ENCODE data around the gene FASTK.

FASTK gene

GRCh38 chr7:151110941-151111645 lies 30.5 kb upstream of the FASTK start:
- H3K27ac Mint-ChIP-seq, result no peak overlapping the region
- peaks cover 25% of the 10 kb centered on the region for H3K27me3 Mint-ChIP-seq
- peaks cover 2% of the 10 kb centered on the region for H3K36me3 Mint-ChIP-seq (ENCODE audit: low read depth)
- DNase-seq, result peak; percentile 82
- peaks cover 9% of the 10 kb centered on the region for H3K4me1 Mint-ChIP-seq (ENCODE audit: low read depth)
- H3K9me3 Mint-ChIP-seq, result no peaks in the 10 kb centered on the region
- H3K4me3 Mint-ChIP-seq, result no peak overlapping the region

- Mint-ChIP-seq H3K4me1 (ENCODE audit: low read depth) (peaks cover 5% of the 10 kb centered on the region), H3K4me3 (no peak overlapping the region)
Observed at GRCh38 chr7:151110236-151110940, 29.8 kb upstream of the FASTK start.

GRCh38 chr7:151109094-151110048 lies 28.8 kb upstream of the FASTK start:
- H3K9me3 Mint-ChIP-seq, result no peaks in the 10 kb centered on the region
- no peak overlapping the region for H3K27ac Mint-ChIP-seq
- peaks cover 2% of the 10 kb centered on the region for H3K36me3 Mint-ChIP-seq (ENCODE audit: low read depth)
- peaks cover 5% of the 10 kb centered on the region for H3K4me1 Mint-ChIP-seq (ENCODE audit: low read depth)
- H3K27me3 Mint-ChIP-seq, result peaks cover 21% of the 10 kb centered on the region
- no peak for DNase-seq
- H3K4me3 Mint-ChIP-seq, result no peak overlapping the region

More at GRCh38 chr7:151110236-151110940, 29.8 kb upstream of the FASTK start:
- Mint-ChIP-seq H3K27ac (no peak overlapping the region), H3K36me3 (ENCODE audit: low read depth) (peaks cover 2% of the 10 kb centered on the region), H3K9me3 (no peaks in the 10 kb centered on the region), H3K27me3 (peaks cover 21% of the 10 kb centered on the region)
- DNase-seq, result no peak

GRCh38 chr7:151107882-151108281 lies 27.3 kb upstream of the FASTK start:
- DNase-seq, result no peak
- Mint-ChIP-seq H3K27me3 (peaks cover 8% of the 10 kb centered on the region), H3K27ac (no peak overlapping the region), H3K4me3 (no peak overlapping the region), H3K36me3 (ENCODE audit: low read depth) (no peaks in the 10 kb centered on the region), H3K9me3 (no peaks in the 10 kb centered on the region), H3K4me1 (ENCODE audit: low read depth) (no peaks in the 10 kb centered on the region)

- no peak for DNase-seq
- H3K36me3 Mint-ChIP-seq (ENCODE audit: low read depth), result no peaks in the 10 kb centered on the region
- no peaks in the 10 kb centered on the region for H3K9me3 Mint-ChIP-seq
- H3K4me3 Mint-ChIP-seq, result no peak overlapping the region
- no peak overlapping the region for H3K27ac Mint-ChIP-seq
- no peaks in the 10 kb centered on the region for H3K27me3 Mint-ChIP-seq
- H3K4me1 Mint-ChIP-seq (ENCODE audit: low read depth), result no peaks in the 10 kb centered on the region
Observed at GRCh38 chr7:151104411-151105235, 24.0 kb upstream of the FASTK start.

GRCh38 chr7:151103973-151104372 lies 23.4 kb upstream of the FASTK start:
- Mint-ChIP-seq H3K36me3 (ENCODE audit: low read depth) (no peaks in the 10 kb centered on the region), H3K27ac (no peak overlapping the region), H3K4me1 (ENCODE audit: low read depth) (no peaks in the 10 kb centered on the region), H3K4me3 (no peak overlapping the region), H3K27me3 (no peaks in the 10 kb centered on the region), H3K9me3 (no peaks in the 10 kb centered on the region)
- DNase-seq, result no peak

- Mint-ChIP-seq H3K4me1 (ENCODE audit: low read depth) (no peaks in the 10 kb centered on the region), H3K4me3 (no peak overlapping the region), H3K36me3 (ENCODE audit: low read depth) (no peaks in the 10 kb centered on the region), H3K9me3 (no peaks in the 10 kb centered on the region), H3K27me3 (no peaks in the 10 kb centered on the region), H3K27ac (no peak overlapping the region)
- DNase-seq, result no peak
Observed at GRCh38 chr7:151102991-151103390, 22.4 kb upstream of the FASTK start.

GRCh38 chr7:151101621-151102396 lies 21.2 kb upstream of the FASTK start:
- DNase-seq, result no peak
- Mint-ChIP-seq H3K4me3 (no peak overlapping the region), H3K36me3 (ENCODE audit: low read depth) (peaks cover 4% of the 10 kb centered on the region), H3K27me3 (no peaks in the 10 kb centered on the region), H3K27ac (no peak overlapping the region), H3K9me3 (no peaks in the 10 kb centered on the region), H3K4me1 (ENCODE audit: low read depth) (no peaks in the 10 kb centered on the region)

GRCh38 chr7:151100921-151101320 lies 20.3 kb upstream of the FASTK start:
- H3K4me3 Mint-ChIP-seq, result no peak overlapping the region
- no peak overlapping the region for H3K27ac Mint-ChIP-seq
- H3K4me1 Mint-ChIP-seq (ENCODE audit: low read depth), result peaks cover 3% of the 10 kb centered on the region
- no peaks in the 10 kb centered on the region for H3K27me3 Mint-ChIP-seq
- peaks cover 7% of the 10 kb centered on the region for H3K36me3 Mint-ChIP-seq (ENCODE audit: low read depth)
- no peak for DNase-seq
- no peaks in the 10 kb centered on the region for H3K9me3 Mint-ChIP-seq

- H3K9me3 Mint-ChIP-seq, result no peaks in the 10 kb centered on the region
- peaks cover 9% of the 10 kb centered on the region for H3K36me3 Mint-ChIP-seq (ENCODE audit: low read depth)
- no peak for DNase-seq
- no peaks in the 10 kb centered on the region for H3K27me3 Mint-ChIP-seq
- no peak overlapping the region for H3K27ac Mint-ChIP-seq
- H3K4me3 Mint-ChIP-seq, result no peak overlapping the region
- H3K4me1 Mint-ChIP-seq (ENCODE audit: low read depth), result peaks cover 5% of the 10 kb centered on the region
Observed at GRCh38 chr7:151099486-151100211, 19.0 kb upstream of the FASTK start.

GRCh38 chr7:151095828-151096475 lies 15.3 kb upstream of the FASTK start:
- H3K36me3 Mint-ChIP-seq (ENCODE audit: low read depth), result peaks cover 10% of the 10 kb centered on the region
- H3K27ac Mint-ChIP-seq, result no peak overlapping the region
- no peaks in the 10 kb centered on the region for H3K27me3 Mint-ChIP-seq
- peaks cover 9% of the 10 kb centered on the region for H3K4me1 Mint-ChIP-seq (ENCODE audit: low read depth)
- DNase-seq, result no peak
- H3K4me3 Mint-ChIP-seq, result no peak overlapping the region
- no peaks in the 10 kb centered on the region for H3K9me3 Mint-ChIP-seq

GRCh38 chr7:151095123-151095797 lies 14.7 kb upstream of the FASTK start:
- H3K9me3 Mint-ChIP-seq, result no peaks in the 10 kb centered on the region
- no peak for DNase-seq
- no peaks in the 10 kb centered on the region for H3K27me3 Mint-ChIP-seq
- H3K27ac Mint-ChIP-seq, result no peak overlapping the region
- peaks cover 12% of the 10 kb centered on the region for H3K36me3 Mint-ChIP-seq (ENCODE audit: low read depth)
- peaks cover 9% of the 10 kb centered on the region for H3K4me1 Mint-ChIP-seq (ENCODE audit: low read depth)
- no peak overlapping the region for H3K4me3 Mint-ChIP-seq
